Measurements from ENCODE around the gene GAST.

GAST gene

DNA sequence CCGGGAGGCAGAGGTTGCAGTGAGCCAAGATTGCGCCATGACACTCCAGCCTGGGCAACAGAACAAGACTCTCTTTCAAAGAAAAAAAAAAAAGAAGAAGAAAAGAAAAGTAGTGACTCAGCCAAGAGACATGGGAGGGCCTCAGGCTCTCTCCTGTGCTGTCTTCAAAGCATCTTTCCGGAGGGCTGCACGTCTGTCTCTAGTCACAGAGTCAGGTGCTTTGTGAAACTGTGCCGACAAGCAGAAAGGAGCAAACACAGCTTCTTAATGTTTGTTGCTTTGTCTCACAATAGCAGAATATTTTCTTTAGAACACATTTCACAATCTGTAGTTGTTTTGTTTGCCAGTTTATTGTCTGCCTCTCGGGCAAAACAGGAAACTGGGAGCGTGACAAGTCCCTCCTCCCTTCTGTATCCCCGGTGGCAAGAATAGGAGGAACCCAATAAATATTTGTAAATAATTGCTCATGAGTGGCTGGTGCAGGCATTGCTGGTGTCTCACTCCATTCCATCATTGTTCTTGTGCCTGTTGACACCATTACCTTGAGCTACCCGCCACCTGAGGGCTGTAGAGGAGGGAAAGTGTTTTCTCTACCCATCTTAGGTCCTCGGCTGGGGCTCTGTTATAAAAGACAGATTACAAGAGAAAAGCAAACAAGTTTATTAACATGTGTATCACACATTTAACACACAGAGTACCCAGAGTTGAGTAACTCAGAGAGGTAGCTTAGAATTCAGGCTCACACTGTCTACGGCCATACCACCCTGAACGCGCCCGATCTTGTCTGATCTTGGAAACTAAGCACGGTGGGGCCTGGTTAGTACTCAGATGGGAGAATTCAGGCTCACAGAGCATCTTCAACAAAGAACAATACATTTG, 5.5 kb downstream of the GAST start:
- no peak for DNase-seq

DNA sequence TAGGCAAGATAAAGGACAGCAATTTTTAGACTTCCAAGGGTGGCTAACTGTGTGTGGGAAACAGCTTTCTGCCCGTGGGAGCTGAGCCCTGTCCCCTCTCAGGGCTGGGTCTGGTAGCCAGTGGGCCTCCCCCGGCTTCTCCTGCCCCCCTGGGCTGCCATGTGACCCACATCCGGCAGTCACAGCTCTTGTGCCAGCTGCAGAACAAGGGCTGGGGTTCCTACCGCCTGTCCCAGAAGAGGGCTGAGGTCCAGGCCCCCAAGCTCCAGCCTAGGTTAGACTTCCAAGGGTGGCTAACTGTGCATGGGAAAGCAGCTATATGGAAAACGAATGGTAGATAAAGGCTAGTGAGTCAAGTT, 6.1 kb downstream of the GAST start:
- DNase-seq = no peak

DNA sequence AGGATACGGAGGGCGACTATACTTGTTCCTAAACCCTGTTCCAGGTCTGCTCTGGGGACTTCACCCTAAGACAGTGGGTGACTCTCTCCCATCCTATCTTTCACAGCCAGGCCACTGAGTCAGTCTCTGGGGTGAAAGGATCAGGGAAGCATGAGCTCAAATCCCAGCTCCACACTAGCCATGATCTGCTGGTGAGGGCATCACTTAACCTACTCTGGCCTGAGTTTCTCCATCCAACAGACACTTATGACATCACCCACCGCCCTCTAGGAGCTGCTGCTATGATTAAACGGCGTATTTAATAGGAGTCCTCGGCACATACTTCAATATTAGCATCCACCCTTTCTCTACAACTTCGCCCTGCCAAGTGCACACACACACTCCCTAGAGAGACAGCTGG, 10.1 kb downstream of the GAST start:
- DNase-seq = no peak

DNA sequence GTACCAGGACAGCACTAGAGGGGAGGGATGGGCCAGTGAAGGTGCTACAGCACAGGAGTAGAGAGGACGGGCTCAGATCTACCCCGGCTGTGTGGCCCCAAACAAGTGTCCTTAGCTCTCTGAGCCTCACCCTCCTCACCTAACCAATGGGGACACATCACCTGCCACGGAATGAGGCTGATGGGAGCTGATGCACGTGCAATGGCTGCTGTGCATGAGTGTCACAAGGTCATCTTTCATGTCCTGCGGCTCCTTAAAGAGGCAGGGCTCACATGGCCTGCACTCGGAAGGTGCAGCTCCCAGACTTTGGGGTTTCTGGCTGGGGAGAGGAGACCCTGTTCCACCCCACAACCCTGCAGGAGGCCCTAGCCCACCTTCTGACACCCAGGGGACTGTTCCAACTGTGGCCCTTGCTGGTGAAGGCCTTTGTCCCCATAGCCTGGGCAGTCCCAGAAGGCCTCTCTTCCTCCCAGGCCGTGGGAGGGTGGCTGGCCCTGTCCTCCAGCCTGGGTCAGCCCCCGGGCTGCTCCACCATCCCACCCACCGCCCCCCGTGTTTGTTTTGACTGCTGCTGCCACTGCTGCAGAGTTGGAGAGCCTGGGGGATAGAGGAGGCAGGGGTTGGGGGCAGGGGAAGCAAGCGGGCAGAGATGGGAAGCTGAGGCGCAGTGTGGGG, 11.8 kb downstream of the GAST start:
- DNase-seq = no peak

DNA sequence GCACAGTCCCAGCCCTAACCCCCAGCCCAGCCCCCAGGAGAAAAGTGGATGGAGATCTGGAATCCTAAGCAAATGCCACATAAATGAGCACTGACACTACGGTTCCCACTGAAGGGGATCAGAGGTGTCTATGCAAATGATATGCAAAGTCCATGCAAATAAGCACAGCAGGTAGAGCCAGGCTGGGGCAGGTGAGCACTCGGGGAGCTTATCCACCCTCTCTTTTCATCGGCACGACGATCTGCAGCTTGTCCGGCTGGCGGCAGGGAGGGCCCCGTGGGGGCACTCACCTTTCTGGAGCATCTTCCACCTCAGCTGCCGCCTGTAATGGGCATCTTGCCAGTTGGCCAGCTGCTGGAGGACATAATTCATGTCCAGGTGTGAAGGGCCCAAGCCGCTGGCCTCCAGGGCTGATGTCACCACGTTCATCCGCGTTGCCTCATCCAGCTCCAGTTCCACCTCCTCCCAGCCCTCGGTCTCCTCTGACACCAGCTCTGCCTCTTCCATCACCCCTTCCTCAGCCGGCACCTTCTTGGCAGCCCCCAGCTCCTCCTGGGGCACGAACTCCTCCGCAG, 12.4 kb downstream of the GAST start:
- no peak for DNase-seq

DNA sequence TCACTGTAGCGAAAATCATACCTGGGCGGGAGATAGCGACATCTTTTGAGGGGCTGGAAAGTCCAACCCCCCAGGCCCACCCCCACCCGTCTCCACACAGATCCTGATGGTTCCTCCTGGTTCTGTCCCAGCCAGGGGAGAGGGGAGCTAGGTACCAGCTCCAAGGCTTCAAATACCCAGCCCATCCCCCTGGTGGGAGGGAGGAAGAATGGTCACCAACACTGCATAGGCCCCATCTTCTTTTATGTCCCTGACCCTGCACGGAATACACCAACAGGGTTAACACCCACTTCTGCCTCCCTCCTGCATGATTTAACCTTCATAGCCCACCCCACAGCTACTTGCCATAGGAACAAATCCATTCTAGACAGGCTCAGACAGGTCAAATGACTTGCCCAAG, 13.0 kb downstream of the GAST start:
- DNase-seq = no peak

DNA sequence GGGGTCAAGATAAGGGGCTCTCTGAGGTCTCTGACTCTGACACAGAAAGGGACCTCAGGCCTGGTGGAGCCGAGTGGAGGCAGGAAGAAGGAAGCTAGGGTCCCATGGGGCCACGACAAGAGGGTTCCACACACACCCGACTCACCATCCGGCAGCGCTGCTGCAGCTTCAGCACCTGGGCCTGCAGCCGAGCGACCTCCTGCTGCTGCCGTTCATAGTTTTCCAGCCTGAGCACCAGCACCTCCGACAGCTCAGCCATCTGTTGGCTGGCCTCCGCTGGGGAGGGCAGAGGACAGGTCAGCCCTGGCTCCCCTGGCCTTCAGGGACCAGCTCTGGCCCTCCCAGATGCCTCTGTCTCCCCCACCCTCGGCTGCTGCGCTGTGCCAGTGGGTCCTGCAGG, 15.9 kb downstream of the GAST start:
- no peak for DNase-seq

DNA sequence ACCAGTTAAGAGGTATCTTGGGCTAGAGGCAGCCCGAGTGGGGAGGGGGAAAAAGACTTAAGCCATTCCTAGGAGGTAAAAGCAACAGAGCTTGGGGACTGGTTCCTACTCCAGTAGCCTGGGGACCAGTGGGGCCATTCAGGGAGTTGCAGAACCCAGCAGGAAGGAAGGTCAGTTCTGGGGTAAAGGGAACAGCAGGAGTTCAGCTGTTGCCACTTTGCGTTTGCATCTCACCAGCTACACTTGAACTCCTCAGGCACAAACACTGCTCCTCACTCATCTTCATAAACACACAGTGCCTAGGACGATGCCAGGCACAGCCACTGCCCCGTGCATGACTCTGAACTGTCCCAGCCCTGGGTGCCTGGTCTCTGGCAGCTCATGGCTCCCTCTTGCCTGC, 18.3 kb downstream of the GAST start:
- DNase-seq = no peak

DNA sequence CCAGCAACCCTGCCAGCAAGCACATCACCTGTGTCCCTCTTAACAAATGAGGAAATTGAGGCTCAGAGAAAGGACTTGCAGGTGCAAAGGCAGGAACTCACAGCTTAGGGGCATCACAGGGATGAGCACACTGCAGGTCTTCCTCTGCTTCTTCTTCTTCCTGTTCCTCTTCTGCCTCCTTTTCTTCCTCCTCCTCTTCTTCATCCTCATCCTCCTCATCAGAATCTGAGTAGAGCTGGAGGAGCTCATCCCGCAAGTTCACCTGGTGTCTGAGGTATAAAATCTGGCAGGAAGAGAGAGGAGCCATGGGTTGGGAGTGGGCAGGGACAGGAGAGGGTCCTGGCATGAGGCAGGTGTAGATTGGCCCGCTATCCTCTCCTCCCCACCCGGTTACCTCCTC, 19.7 kb downstream of the GAST start:
- DNase-seq = no peak

DNA sequence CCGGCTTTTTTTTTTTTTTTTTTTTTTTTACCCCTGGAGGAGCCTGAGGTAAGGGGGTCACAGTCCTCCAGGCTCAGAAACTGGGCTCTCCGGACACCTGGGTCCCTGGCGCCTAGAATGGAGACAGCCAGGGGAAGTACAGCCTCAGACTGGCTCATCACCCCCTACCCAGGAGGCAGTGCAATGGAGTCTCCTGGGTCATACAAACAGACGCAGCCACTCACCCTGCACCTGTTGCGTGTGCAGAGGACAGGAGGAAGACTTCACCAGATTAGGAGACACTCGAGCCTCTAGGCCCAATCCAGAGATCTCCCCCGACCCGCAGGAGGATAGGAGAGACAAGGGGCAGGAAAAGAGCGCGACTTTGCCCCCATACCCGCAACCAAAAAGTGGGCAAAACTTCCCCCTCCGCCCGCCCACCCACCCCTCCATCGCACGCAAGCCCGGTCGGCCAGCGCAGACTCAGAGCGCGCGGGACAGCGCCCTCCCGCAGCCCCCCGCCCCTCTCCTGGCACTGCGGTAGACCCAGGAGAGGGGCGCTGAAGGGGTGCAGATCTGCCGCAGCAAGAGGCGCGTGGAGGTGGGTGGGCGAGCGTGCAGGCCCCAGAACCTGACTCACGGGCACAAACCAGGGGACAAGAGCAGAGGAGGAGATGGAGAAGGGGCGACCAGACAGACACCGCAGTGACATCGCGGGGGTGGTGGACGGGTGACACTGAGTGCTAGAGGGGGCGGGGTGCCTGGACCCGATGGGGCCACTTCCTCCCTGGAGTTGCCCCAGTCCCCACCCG, 21.4 kb downstream of the GAST start:
- DNase-seq = no peak

DNA sequence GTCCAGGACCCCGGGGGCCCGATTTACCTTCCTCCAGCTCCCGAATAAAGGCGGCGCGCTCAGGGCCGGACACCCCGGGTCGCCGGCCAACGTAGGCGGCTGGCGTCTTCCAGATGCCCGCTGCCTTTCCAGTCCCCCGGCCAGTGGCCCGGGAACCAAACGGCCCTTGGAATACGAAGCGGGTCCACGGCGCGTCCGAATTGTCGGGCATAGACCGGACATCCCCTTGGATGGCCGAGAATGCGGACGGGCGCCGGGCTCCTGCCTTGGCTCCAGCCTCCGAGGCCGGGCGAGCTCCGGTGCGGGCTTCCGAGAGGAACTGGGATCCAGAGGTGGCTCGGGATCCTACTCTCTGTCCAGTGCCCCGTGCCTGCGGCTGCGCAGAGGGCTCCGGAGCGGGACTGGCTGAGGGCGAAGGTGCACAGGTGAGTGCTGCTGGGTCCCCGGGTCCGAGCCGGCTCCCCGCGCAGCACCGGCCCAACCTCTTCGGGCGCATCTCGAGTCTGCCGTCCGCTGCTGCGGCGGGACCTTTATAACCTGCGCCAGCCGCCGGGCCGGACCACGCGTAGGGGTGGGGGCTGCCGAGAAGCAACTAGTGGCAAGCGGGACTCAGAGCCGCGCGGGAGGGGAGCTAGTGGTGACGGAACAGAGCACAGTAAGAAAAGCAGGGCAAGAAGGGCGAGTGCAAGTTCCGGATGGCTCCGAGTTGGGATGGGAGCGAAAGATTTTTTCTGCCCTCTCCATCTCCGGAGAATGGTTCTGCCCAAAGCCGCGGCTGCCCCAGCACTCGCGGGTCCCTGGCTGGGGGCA, 22.2 kb downstream of the GAST start, which contains the start of gene HAP1:
TSS of gene HAP1 (minus strand) at position 505 of the 810 bp plus-strand sequence. CDS start at position 496, 9 bp downstream.
- DNase-seq = no peak

DNA sequence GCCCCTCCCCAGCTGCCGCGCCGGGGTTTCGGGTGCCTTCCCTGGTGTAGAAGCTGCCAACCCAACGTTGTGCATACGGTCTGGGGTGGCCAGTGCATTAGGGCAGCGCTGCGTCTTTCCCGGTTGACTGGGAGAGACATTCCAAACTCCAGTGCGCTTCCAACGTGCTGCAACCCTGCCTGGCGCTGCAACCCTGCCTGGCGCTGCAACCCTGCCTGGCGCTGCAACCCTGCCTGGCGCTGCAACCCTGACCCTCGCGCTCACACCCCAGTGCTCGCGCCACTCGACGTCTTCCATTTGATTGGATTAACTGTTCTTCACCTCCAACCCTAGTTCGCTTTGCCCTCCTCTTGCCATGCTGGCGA, 22.8 kb downstream of the GAST start:
- no peak for DNase-seq

DNA sequence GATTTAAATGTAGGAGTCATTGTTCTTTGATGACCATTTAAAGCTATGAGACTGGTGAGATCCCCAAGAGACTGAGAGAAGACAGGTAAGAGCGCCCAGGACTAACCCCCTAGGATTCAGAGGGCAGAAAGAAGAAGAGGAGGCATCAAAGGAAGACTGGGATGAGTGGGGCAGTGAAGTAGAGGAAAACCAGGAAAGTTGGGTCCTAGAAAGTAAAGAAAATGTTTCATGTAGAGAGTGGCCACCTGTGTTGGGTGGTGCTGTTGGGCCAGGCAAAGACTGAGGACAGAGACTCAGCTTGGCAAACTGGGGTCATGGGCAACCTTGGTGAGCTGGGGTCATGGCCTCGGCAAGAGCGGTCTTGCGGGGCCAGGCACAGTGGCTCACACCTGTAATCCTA, 23.6 kb downstream of the GAST start:
- no peak for DNase-seq

DNA sequence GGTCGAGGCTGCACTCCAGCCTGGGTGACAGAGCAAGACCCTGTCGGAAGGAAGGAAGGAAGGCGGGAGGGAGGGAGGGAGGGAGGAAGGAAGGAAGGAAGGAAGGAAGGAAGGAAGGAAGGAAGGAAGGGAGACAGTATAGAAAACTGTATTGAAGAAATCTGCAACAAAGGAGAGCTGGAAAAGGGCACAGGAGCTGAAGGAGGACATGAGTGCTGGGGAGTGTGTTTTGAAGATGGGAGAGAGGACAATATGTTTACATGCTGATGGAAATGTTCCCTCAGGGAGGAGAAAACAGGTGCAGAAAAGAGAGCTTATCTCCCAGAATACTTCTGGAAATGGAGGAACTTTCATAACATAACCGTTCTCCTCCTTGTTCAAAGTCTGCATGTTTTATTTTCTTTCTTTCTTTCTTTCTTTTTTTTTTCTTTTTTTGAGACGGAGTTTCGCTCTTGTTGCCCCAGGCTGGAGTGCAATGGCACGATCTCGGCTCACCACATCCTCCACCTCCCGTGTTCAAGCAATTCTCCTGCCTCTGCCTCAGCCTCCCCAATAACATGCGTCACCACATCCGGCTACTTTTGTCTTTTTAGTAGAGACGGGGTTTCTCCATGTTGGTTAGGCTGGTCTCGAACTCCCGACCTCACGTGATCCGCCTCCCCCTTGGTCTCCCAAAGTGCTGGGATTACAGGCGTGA, 25.0 kb downstream of the GAST start:
- DNase-seq = no peak

DNA sequence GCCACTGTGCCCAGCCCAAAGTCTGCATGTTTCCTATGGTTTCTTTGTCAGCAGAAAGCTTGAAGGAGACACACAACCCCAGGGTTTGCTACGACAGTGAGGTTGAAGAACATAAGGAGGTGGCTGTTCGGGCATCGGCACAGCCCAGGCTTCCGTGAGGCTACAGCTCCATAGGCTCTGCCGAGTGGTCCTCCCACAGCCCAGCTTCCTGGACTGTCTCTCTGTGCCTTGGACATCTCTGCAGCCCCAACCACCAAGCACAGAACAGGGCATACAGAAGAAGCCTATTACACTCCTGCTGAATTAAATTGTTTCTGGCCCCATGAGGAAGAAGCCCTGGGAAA, 25.5 kb downstream of the GAST start:
- DNase-seq = no peak

DNA sequence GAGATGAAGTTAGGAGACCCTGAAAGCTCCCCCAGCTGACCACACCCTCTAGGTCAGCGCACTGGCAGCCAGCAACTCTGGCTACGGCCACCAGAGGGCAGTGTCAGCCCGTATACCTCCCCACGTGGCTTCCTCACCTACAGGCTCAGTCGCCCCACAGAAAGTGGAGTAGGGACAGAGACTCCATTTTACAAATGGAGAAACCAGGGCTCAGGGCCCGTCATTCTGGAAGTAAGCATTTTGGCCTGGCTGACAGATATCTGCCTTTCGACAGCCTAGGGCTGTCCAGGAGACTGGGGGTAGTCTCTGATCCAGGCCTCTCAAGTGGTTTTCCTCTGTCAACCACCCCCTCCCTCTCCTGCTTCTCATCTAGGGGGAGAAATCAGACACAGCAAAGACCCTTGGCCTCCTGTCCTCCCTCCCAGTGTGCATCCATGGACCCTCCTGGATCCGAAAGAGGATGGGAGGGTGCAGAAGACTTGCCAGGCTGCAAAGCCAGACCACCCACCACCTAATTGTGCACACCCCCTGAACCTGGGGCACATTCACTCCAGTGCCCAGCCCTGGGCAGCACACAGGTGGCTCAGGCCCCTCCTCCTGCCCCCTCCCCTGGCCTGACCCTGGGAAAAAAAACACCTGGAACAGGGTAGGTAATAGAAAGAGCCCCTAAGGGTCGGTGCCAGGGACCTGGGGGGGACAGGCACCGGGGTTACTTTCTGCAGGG, 26.1 kb downstream of the GAST start:
- DNase-seq = peak; percentile 71

DNA sequence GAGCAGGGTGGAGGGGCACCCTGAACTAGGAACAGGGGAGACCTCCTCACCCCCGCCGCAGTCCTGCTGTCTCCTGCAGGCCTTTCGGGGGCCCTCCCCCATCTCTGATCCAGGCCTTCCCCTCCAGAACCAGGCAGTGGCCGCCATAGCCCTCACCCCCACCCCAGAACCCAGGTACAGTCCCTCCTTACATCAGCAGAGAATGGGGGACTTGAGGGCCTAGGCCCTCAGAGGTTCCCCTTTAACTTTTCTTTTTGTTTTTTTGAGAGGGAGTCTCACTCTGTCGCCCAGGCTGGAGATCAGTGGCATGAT, 26.6 kb downstream of the GAST start:
- DNase-seq = no peak

DNA sequence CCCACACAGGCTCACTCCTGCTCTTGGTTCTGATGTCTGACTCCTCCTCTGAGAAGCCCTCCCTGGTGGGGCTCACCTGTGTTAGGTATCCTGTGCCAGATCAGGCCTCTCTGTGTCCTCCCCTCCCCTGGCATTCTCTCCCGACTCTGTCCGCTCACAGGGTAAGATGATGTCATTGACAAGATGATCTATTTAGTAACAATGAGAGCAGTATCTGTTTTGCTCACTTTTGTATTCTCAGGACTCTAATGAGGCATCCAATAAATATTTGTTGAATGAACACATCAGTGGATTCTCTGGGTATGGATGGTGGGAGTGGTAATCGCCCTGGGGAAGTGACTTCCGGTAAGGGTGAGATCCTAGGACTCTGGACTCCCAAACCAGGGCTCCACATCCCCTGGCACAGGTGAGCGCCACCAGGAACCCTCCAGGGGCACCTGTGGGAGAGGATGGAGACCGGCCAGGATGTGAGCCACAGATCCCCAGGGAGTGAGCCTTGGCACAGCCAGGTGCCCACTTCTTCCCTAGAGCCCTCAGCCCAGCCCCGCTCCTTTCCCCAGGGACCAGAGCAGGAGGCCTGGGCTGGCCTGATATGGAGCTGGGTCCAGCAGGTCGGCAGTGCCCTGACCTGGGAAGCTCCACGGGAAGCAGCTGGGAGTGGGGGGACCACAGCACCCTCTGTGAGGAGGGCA, 27.7 kb downstream of the GAST start:
- DNase-seq = no peak

DNA sequence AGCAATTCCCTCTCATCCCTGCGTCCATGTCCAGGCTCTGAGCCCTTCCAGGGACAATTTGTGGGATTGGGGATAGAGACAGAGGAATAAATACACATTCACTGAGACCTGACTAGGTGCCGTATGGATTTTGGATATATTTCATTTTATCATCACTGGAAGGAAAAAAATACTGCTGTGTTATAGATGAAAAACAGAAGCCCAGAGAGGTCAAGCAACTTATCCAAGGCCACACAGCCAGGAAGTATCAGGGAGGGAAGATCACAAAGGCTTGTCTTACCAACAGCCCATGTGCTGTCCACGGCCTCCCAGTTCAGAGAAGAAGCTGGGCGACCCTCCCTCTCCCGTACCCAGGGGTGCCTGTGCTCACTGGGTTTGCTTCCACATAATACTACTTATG, 28.4 kb downstream of the GAST start:
- no peak for DNase-seq

DNA sequence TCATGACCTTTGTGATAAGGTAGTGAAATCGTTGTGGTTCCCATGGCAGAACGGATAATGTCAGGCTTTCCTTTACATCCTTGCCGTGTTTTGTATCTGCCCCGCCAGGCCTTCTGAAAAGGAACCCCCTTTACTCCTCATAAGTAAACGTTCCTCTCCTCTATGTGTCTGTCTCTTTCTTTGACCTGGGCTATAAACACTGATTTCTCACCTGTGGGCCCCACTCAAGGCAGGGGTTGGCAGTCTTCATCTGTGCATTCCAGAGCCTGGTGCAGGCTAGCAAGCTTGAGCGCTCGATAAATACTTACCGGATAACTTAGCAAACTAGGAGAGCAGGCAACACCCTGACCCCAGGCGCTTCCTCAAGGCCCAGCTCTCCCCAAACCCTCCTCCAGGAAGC, 29.6 kb downstream of the GAST start:
- no peak for DNase-seq

DNA sequence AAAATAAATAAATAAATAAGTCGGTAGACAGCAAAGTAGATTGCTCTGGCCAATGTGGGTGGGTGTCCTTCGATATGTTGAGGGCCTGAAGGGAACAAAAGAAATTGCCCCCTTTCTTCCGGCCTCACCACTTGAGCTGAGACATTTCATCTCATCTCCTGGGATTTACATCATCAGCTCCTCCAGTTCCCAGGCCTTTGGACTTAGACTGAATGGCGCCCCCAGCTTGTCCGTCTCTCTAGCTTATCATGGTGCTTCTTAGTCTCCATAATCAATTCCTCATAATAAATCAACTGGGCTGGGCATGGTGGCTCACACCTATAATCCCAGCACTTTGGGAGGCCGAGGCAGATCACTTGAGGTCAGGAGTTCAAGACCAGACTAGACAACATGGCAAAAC, 36.1 kb downstream of the GAST start:
- DNase-seq = no peak
